OCI-LY1 (cell line): Measurements from ENCODE around the gene KLHL33.

ENCODE experiments used
- EZH2 ChIP-seq: fragments of 200-600 bp; sonication (generic), shearing (Covaris generic); IDR thresholded peaks from 2 replicates; pipeline ENCODE4 v1.8.0; 2017; ENCODE audit warnings: borderline replicate concordance, mixed run types, mild to moderate bottlenecking, antibody characterized with exemption, low read length, moderate library complexity, mixed read lengths
- TF ChIP-seq, protein P1 (sequence below): fragments of 200-600 bp; sonication (generic), shearing (Covaris generic); IDR thresholded peaks from 2 replicates; pipeline ENCODE4 v1.5.1; 2017; ENCODE audit warnings: mild to moderate bottlenecking, antibody characterized with exemption, low read length, moderate library complexity, mixed read lengths

DNA sequence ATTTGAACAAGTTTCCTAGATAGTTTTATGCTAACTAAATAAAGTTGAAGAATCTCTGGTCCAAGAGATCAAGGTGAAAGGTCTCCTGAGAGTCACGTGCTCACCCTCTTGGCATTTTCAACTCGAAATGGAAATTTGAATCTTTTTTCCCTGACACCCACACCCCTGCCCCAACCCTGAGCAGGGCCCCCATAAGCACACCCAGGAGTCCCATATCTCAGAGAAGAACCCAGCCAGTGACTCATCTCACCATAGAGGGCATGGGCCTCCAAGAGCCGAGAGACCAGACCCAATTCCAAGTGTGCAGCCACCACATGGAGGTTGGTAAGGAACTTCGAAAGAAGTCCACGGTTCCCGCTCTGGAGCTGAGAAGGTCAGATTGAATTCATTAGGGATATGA is 55.3 kb downstream of the KLHL33 start:
- TF ChIP-seq, protein P1, sequence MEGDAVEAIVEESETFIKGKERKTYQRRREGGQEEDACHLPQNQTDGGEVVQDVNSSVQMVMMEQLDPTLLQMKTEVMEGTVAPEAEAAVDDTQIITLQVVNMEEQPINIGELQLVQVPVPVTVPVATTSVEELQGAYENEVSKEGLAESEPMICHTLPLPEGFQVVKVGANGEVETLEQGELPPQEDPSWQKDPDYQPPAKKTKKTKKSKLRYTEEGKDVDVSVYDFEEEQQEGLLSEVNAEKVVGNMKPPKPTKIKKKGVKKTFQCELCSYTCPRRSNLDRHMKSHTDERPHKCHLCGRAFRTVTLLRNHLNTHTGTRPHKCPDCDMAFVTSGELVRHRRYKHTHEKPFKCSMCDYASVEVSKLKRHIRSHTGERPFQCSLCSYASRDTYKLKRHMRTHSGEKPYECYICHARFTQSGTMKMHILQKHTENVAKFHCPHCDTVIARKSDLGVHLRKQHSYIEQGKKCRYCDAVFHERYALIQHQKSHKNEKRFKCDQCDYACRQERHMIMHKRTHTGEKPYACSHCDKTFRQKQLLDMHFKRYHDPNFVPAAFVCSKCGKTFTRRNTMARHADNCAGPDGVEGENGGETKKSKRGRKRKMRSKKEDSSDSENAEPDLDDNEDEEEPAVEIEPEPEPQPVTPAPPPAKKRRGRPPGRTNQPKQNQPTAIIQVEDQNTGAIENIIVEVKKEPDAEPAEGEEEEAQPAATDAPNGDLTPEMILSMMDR, result no peak
- TF ChIP-seq EZH2, result no peak
